HepG2 (cell line): ENCODE measurements around the gene MYO1G. TPM values are rescaled to one million over a fixed set of nuclear protein-coding genes. Genes with fewer than 3 reads are reported as not detected.
A peak's percentile ranks its signal among the peaks of the same experiment; 100 is the strongest.

Experiments used
- ATAC-seq: fragments of 200-7000 bp; cut with Tn5 transposase; 3 replicates; pipeline ENCODE4 v1.9.1; 2020; ENCODE audit warnings: mild to moderate bottlenecking, moderate library complexity
- BruUV-seq: library from RNA; stranded (reverse); fragments of 400-500 nt; replicated peaks from 2 replicates; lab custom pipeline; 2021; lab: Mats Ljungman, UMichigan
- CTCF ChIA-PET: fragments of 300-600 bp; formaldehyde crosslinking; extraction: SDS; loops from one replicate; lab custom pipeline; 2021; ENCODE audit warnings: low total read pairs, inconsistent platforms, low intra/inter-chr PET ratio; lab: Yijun Ruan, JAX
- POLR2A ChIA-PET: fragments of 350-600 bp; sonication (Branson Sonifier 250); formaldehyde crosslinking; loops from one replicate; lab custom pipeline; 2020; ENCODE audit warnings: antibody characterized with exemption, inconsistent platforms; lab: Yijun Ruan, JAX
- DNase-seq: peaks from one replicate; pipeline ENCODE4 v3.0.0-alpha.2; 2015; ENCODE audit warnings: low spot score
- FAIRE-seq: peaks from 3 replicates; lab custom pipeline; 2011; peaks lifted over from hg19 to GRCh38; lab: Jason Lieb, UNC
- H2AFZ ChIP-seq: one replicate; pipeline ENCODE4 v1.6.1; 2011; ENCODE audit warnings: low read length, inconsistent platforms
- H3K27ac ChIP-seq: fragments of 300-600 bp; 3 replicates; pipeline ENCODE4 v1.8.0; 2011; ENCODE audit warnings: mixed run types, mild to moderate bottlenecking, mixed read lengths, low read length, inconsistent platforms; ENCODE audit not compliant: insufficient read depth; ENCODE audit errors: extremely low read length
- H3K27me3 ChIP-seq, 2 experiments: fragments of 200-600 bp in 1 of 2; 2 replicates in 1 of 2; 3 replicates in 1 of 2; pipeline versions ENCODE4 v1.6.0 to v1.8.0; 2011; ENCODE audit warnings: low read length in 2 of 2, mild to moderate bottlenecking in 2 of 2, moderate library complexity in 2 of 2, inconsistent platforms in 1 of 2; ENCODE audit not compliant: insufficient read depth in 2 of 2, control insufficient read depth in 1 of 2
- H3K36me3 ChIP-seq, 2 experiments: fragments of 200-600 bp in 1 of 2; replicated peaks in 1 of 2; 2 replicates in 1 of 2; 3 replicates in 1 of 2; pipeline versions ENCODE4 v1.5.1 to v1.8.0; 2011; ENCODE audit warnings: low read length in 2 of 2, inconsistent platforms in 1 of 2; ENCODE audit not compliant: insufficient read depth in 2 of 2, control insufficient read depth in 1 of 2
- H3K4me1 ChIP-seq: 2 replicates; pipeline ENCODE4 v1.5.1; 2012; ENCODE audit warnings: low read length, inconsistent platforms; ENCODE audit not compliant: insufficient read depth
- H3K4me2 ChIP-seq: 2 replicates; pipeline ENCODE4 v1.6.0; 2011; ENCODE audit warnings: low read depth, low read length, inconsistent platforms
- H3K4me3 ChIP-seq, 3 experiments: fragments of 200-600 bp in 1 of 3; sonication (generic), shearing (Covaris generic) in 1 of 3; replicated peaks in 1 of 3; 2 replicates each; pipeline ENCODE4 v1.5.1; 2011 to 2016; ENCODE audit warnings: low read length in 3 of 3, inconsistent platforms in 2 of 3, low read depth in 2 of 3, mild to moderate bottlenecking in 2 of 3, control low read depth in 1 of 3, mixed read lengths in 1 of 3; ENCODE audit not compliant: insufficient read depth in 1 of 3
- H3K79me2 ChIP-seq: one replicate; pipeline ENCODE4 v1.6.1; 2011; ENCODE audit warnings: low read length, inconsistent platforms; ENCODE audit not compliant: insufficient read depth
- H3K9ac ChIP-seq: 2 replicates; pipeline ENCODE4 v1.6.0; 2011; ENCODE audit warnings: mild to moderate bottlenecking, low read depth, low read length, inconsistent platforms; ENCODE audit not compliant: insufficient read depth
- H3K9me3 ChIP-seq: 2 replicates; pipeline ENCODE4 v1.5.1; 2012; ENCODE audit warnings: mild to moderate bottlenecking, low read length
- H4K20me1 ChIP-seq: 2 replicates; pipeline ENCODE4 v1.6.0; 2011; ENCODE audit warnings: inconsistent platforms, mild to moderate bottlenecking, low read length, moderate library complexity; ENCODE audit not compliant: insufficient read depth
- AGO1 ChIP-seq: fragments of 200-400 bp; formaldehyde crosslinking; IDR thresholded peaks from 2 replicates; pipeline ENCODE4 v1.6.1; 2017; ENCODE audit warnings: mild to moderate bottlenecking, low read depth, low read length, moderate library complexity; ENCODE audit not compliant: poor library complexity, severe bottlenecking
- ATF1 ChIP-seq: IDR thresholded peaks from 2 replicates; pipeline ENCODE4 v1.6.1; 2016; ENCODE audit warnings: mild to moderate bottlenecking, control low read depth
- BRCA1 ChIP-seq: sonication (generic); formaldehyde crosslinking; IDR thresholded peaks from 2 replicates; pipeline ENCODE4 v1.4.0; 2020; ENCODE audit warnings: missing genetic modification reagents
- GABPB1 ChIP-seq: IDR thresholded peaks from 2 replicates; pipeline ENCODE4 v1.6.1; 2016; ENCODE audit warnings: mild to moderate bottlenecking, missing genetic modification reagents, moderate library complexity, missing compliant biosample characterization
- HNF4G ChIP-seq, 2 experiments: sonication (generic) in 1 of 2; formaldehyde crosslinking in 1 of 2; IDR thresholded peaks; 2 replicates each; pipeline versions ENCODE4 v1.4.0 to v1.6.1; 2011 to 2020; ENCODE audit warnings: borderline replicate concordance in 2 of 2, low read depth in 2 of 2, mild to moderate bottlenecking in 2 of 2, low read length in 1 of 2, missing genetic modification reagents in 1 of 2, moderate library complexity in 1 of 2
- KAT8 ChIP-seq: IDR thresholded peaks from 2 replicates; pipeline ENCODE4 v1.6.1; 2016; ENCODE audit warnings: missing genetic modification reagents, missing compliant biosample characterization
- KMT2B ChIP-seq: IDR thresholded peaks from 2 replicates; pipeline ENCODE4 v1.6.1; 2016; ENCODE audit warnings: missing genetic modification reagents, missing compliant biosample characterization
- MYC ChIP-seq: sonication (generic); formaldehyde crosslinking; IDR thresholded peaks from 2 replicates; pipeline ENCODE4 v1.9.0; 2021; ENCODE audit warnings: missing genetic modification reagents, borderline replicate concordance
- PHF21A ChIP-seq: sonication (generic); formaldehyde crosslinking; IDR thresholded peaks from 2 replicates; pipeline ENCODE4 v1.5.0; 2020; ENCODE audit warnings: mild to moderate bottlenecking, missing genetic modification reagents
- RFXAP ChIP-seq: sonication (generic); formaldehyde crosslinking; IDR thresholded peaks from 2 replicates; pipeline ENCODE4 v1.4.0; 2020; ENCODE audit warnings: missing genetic modification reagents, borderline replicate concordance
- SIX1 ChIP-seq: sonication (generic); formaldehyde crosslinking; IDR thresholded peaks from 2 replicates; pipeline ENCODE4 v1.4.0; 2020; ENCODE audit warnings: missing genetic modification reagents, borderline replicate concordance
- SOX5 ChIP-seq: IDR thresholded peaks from 2 replicates; pipeline ENCODE4 v1.6.1; 2016; ENCODE audit warnings: borderline replicate concordance
- TAF1 ChIP-seq: sonication (generic); formaldehyde crosslinking; IDR thresholded peaks from 2 replicates; pipeline ENCODE4 v1.4.0; 2020; ENCODE audit warnings: missing genetic modification reagents
- ZBTB8A ChIP-seq: sonication (generic); formaldehyde crosslinking; IDR thresholded peaks from 2 replicates; pipeline ENCODE4 v1.4.0; 2020; ENCODE audit warnings: mild to moderate bottlenecking, low read depth, missing genetic modification reagents, borderline replicate concordance
- ZNF329 ChIP-seq: sonication (generic); formaldehyde crosslinking; IDR thresholded peaks from 2 replicates; pipeline ENCODE4 v1.9.0; 2021; ENCODE audit warnings: low read depth, mild to moderate bottlenecking, missing genetic modification reagents
- ZNF891 ChIP-seq: sonication (generic); formaldehyde crosslinking; IDR thresholded peaks from 2 replicates; pipeline ENCODE4 v1.5.0; 2020; ENCODE audit warnings: mild to moderate bottlenecking, missing genetic modification reagents
- WGBS: methylation state at CpG from one replicate; pipeline ENCODE4 v1.1.6; 2017; ENCODE audit warnings: low lambda C conversion rate; 5-methylcytosine and 5-hydroxymethylcytosine counted together
- in situ Hi-C: cut with HindIII; loops from 2 replicates; pipeline ENCODE4 v1.10.0; 2017; ENCODE audit warnings: low pct_unique_long_range_greater_than_20kb; ENCODE audit not compliant: extremely low pct_ligation_motif_present
- intact Hi-C: fragments of 100-400 bp; cut with micrococcal nuclease; formaldehyde crosslinking; loops from one replicate; pipeline ENCODE4 v1.10.0; 2022; ENCODE audit not compliant: unreplicated experiment
- polyA plus RNA-seq, 8 experiments: library from polyadenylated mRNA; depleted of rRNA in 3 of 8; stranded (reverse) in 7 of 8; unstranded in 1 of 8; fragments of >200 nt; fragmentation: Illumina TruSeq in 4 of 8; extraction: Trizol in 4 of 8; gene quantifications; 2 replicates each; pipeline versions ENCODE4 v1.2.1 to v1.2.3, GENCODE V29; 2011 to 2016; ENCODE audit warnings: low read depth in 4 of 8, missing spikeins in 1 of 8, mixed read lengths in 1 of 8; ENCODE audit not compliant: insufficient read depth in 1 of 8
- total RNA-seq, 5 experiments: library from RNA; depleted of rRNA; stranded (reverse); fragments of >200 nt; fragmentation: Illumina TruSeq; extraction: Trizol; gene quantifications; 2 replicates each; pipeline ENCODE4 v1.2.3, GENCODE V29; 2016; ENCODE audit warnings: low read depth in 1 of 5
- TF ChIP-seq, protein P1 (sequence below): sonication (generic); formaldehyde crosslinking; IDR thresholded peaks from 2 replicates; pipeline ENCODE4 v1.5.1; 2020; ENCODE audit warnings: missing genetic modification reagents, mild to moderate bottlenecking, borderline replicate concordance
- TF ChIP-seq, protein P2 (sequence below): sonication (generic); formaldehyde crosslinking; conservative IDR thresholded peaks from 2 replicates; pipeline ENCODE4 v1.4.0; 2020; ENCODE audit warnings: missing genetic modification reagents
- TF ChIP-seq, protein P3 (sequence below): sonication (generic); formaldehyde crosslinking; IDR thresholded peaks from 2 replicates; pipeline ENCODE4 v1.5.0; 2020; ENCODE audit warnings: mild to moderate bottlenecking, missing genetic modification reagents, moderate library complexity

MYO1G gene
- total and polyA plus RNA-seq, 2 of the 13 experiments (the other 11 are each of a cell fraction or from before 2014, with no cell fraction given), result 0.29 to 1.1 TPM

DNA sequence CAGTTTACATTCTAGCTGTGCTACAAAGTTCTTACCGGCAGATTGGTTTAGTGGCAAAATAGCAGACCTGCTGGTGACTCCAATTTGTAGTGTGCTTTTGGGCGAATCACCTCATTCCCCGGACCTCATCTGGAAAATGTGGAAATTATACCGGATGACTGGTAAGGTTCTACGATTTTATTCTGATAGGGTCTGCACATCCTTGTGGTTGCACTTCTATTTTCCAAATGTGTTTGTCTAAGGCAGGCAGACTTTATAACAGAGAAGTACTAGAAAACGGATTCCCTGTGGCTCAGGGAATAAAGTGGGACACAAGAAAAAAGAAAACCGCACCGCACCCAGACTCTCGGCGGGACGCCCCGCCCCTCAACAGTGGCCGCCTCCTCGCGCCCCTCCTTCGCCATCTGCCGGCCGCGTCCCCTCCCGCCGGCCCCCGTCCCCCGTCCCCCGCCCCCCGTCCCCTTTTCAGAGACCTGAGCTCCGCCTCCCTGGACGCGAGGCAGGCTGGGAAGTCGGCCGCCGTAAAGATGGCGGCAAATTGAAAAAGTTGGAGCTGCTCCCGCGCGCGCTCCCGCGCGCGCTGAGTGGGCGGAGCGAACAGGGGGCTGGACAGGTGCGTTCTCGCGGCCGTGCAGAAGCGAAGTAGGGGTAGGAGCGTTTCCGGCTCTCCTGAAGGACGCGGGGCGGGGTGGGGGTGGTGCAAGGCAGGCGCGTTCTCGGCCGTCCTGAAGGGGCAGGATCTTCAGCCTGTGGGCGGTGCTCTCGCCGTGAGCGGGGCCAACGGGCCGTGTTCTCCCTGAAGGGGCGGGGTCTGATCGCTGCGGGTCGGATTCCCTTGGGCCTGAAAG is 20.7 kb upstream of the MYO1G start:
- POLR2A ChIA-PET, result interaction anchor here (0.6 to 7.0 kb wide), 11 partner anchors 16 to 782 kb away, joined by 3 to 83 read pairs (median 3); partner anchors contain the start of genes H2AZ2, TBRG4 and TMED4
- peak overlapping the region; percentile 74 to 99 (median 80) for H3K4me3 ChIP-seq
- DNase-seq (peak; percentile 97), ATAC-seq (peak; percentile 95), FAIRE-seq (peak; percentile 56)
- H3K79me2 ChIP-seq, result peaks cover 25% of the 10 kb centered on the region
- peak overlapping the region; percentile 70 for H3K27ac ChIP-seq
- BruUV-seq, result TSS peak; percentile 86
- no peaks in the 10 kb centered on the region for H3K36me3 ChIP-seq
- intact Hi-C loops (loop anchor here (2.0 to 5.0 kb wide), 2 partner anchors 27 to 113 kb away; partner anchors contain the start of gene TBRG4), in situ Hi-C loops (no loop called here)
- under 1% methylated on average over 31 of the region's 66 CpGs for WGBS
- H3K27me3 ChIP-seq, result no peaks in the 10 kb centered on the region
- H3K9ac ChIP-seq, result peak overlapping the region; percentile 72
- CTCF ChIA-PET, result no interaction called here
- H2AFZ ChIP-seq, result peak overlapping the region; percentile 93
- no peaks in the 10 kb centered on the region for H4K20me1 ChIP-seq
- H3K4me2 ChIP-seq, result peak overlapping the region; percentile 84
- H3K4me1 ChIP-seq, result peaks cover 23% of the 10 kb centered on the region
- H3K9me3 ChIP-seq, result no peaks in the 10 kb centered on the region
- TF ChIP-seq KAT8 (CRISPR knock-in tag) (0 out of 2 replicates have a peak, but pooled peaks have one; percentile 43), SOX5 (CRISPR knock-in tag) (no peak), PHF21A (CRISPR knock-in tag) (peak; percentile 50; the same call in 1 of the 2 replicates), HNF4G (IDR thresholded peaks at IDR 0.05; ENCODE audit: borderline replicate concordance, low read depth, low read length) (no peak), HNF4G (CRISPR knock-in tag; IDR thresholded peaks at IDR 0.05; ENCODE audit: borderline replicate concordance, low read depth) (no peak), ZBTB8A (CRISPR knock-in tag) (no peak), MYC (CRISPR knock-in tag) (peak; percentile 54; the same call in 1 of the 2 replicates), TAF1 (CRISPR knock-in tag) (peak; percentile 63), ATF1 (CRISPR knock-in tag) (no peak), ZNF329 (CRISPR knock-in tag) (no peak), KMT2B (CRISPR knock-in tag) (no peak), RFXAP (CRISPR knock-in tag) (no peak; the same call in 1 of the 2 replicates), SIX1 (no peak), BRCA1 (no peak), ZNF891 (no peak), GABPB1 (CRISPR knock-in tag) (peak; percentile 83), AGO1 (no peak)
- TF ChIP-seq, protein P1, sequence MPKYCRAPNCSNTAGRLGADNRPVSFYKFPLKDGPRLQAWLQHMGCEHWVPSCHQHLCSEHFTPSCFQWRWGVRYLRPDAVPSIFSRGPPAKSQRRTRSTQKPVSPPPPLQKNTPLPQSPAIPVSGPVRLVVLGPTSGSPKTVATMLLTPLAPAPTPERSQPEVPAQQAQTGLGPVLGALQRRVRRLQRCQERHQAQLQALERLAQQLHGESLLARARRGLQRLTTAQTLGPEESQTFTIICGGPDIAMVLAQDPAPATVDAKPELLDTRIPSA, result no peak
- TF ChIP-seq, protein P2, sequence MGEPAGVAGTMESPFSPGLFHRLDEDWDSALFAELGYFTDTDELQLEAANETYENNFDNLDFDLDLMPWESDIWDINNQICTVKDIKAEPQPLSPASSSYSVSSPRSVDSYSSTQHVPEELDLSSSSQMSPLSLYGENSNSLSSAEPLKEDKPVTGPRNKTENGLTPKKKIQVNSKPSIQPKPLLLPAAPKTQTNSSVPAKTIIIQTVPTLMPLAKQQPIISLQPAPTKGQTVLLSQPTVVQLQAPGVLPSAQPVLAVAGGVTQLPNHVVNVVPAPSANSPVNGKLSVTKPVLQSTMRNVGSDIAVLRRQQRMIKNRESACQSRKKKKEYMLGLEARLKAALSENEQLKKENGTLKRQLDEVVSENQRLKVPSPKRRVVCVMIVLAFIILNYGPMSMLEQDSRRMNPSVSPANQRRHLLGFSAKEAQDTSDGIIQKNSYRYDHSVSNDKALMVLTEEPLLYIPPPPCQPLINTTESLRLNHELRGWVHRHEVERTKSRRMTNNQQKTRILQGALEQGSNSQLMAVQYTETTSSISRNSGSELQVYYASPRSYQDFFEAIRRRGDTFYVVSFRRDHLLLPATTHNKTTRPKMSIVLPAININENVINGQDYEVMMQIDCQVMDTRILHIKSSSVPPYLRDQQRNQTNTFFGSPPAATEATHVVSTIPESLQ (CRISPR knock-in tag), result no peak
- TF ChIP-seq, protein P3, sequence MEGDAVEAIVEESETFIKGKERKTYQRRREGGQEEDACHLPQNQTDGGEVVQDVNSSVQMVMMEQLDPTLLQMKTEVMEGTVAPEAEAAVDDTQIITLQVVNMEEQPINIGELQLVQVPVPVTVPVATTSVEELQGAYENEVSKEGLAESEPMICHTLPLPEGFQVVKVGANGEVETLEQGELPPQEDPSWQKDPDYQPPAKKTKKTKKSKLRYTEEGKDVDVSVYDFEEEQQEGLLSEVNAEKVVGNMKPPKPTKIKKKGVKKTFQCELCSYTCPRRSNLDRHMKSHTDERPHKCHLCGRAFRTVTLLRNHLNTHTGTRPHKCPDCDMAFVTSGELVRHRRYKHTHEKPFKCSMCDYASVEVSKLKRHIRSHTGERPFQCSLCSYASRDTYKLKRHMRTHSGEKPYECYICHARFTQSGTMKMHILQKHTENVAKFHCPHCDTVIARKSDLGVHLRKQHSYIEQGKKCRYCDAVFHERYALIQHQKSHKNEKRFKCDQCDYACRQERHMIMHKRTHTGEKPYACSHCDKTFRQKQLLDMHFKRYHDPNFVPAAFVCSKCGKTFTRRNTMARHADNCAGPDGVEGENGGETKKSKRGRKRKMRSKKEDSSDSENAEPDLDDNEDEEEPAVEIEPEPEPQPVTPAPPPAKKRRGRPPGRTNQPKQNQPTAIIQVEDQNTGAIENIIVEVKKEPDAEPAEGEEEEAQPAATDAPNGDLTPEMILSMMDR (CRISPR knock-in tag), result peak; percentile 26; the same call in 1 of the 2 replicates
